Measurements from ENCODE around the gene MRM3.

DNA sequence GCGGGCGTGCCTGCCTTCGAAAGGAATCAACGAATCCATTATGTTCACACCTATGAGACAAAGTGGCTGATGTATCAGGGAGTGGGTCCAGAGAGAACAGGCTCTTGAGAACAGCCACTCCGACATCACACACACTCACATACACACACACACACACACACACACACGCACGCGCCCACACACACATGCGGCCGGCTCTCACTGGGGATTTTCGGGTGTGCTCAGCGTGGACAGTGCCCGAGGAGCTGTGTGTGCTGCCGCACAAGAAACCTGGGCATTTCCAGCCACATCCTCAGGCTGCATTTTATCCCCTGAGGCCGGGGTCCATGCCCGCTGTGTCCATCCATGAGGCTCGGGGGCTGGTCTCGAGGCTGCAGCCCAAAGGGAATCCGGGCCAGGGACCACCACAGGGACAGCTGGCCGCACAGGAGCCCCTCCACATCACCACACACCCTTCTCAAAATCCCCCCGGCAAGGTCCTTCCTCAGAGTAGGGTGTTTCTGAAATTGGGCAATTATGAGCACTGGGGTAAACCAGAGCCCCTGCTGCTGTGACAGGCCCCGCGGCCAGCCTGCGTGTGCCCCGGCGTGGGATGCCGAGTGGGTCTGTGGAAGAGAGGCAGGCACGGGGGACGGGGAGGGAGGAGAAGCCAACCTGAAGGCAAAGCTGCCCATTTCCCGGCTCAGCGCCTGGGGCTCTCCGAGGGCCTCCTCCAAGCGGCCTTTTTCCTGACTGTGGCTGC, 24.8 kb downstream of the MRM3 start:
- TF ChIP-seq, protein P1, sequence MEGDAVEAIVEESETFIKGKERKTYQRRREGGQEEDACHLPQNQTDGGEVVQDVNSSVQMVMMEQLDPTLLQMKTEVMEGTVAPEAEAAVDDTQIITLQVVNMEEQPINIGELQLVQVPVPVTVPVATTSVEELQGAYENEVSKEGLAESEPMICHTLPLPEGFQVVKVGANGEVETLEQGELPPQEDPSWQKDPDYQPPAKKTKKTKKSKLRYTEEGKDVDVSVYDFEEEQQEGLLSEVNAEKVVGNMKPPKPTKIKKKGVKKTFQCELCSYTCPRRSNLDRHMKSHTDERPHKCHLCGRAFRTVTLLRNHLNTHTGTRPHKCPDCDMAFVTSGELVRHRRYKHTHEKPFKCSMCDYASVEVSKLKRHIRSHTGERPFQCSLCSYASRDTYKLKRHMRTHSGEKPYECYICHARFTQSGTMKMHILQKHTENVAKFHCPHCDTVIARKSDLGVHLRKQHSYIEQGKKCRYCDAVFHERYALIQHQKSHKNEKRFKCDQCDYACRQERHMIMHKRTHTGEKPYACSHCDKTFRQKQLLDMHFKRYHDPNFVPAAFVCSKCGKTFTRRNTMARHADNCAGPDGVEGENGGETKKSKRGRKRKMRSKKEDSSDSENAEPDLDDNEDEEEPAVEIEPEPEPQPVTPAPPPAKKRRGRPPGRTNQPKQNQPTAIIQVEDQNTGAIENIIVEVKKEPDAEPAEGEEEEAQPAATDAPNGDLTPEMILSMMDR (IDR thresholded peaks at IDR 0.05; ENCODE audit: insufficient read depth, low read length, poor library complexity, severe bottlenecking), result no peak
- no peak for TF ChIP-seq EZH2phosphoT487 (conservative IDR thresholded peaks at IDR 0.05; ENCODE audit: low read length)

All from SU-DHL-6 (cell line).